GM23248 (cell line): ENCODE data around the gene RNU2-63P. TPM values are rescaled to one million over a fixed set of nuclear protein-coding genes. Genes with fewer than 3 reads are reported as not detected.

Experiments used
- polyA plus RNA-seq: library from polyadenylated mRNA; unstranded; fragments of >200 nt; fragmentation: Nextera tagmentation; extraction: Ambion mirVana; gene quantifications from 2 replicates; pipeline ENCODE4 v1.2.1, GENCODE V29; 2016
- small RNA-seq: library from RNA; depleted of rRNA; stranded (forward); fragments of <200 nt; gene quantifications from one replicate; pipeline ENCODE3, GENCODE V24; 2014; ENCODE audit warnings: low read depth, low replicate concordance
- total RNA-seq: library from RNA; depleted of rRNA; stranded (reverse); fragments of >200 nt; shearing (Covaris generic); gene quantifications from 2 replicates; pipeline ENCODE4 v1.2.3, GENCODE V29; 2014; rRNA removed

The RNU2-63P gene
- total and polyA plus RNA-seq, 2 experiments from 2014 or later: not detected

Small RNA genes lying within 50 kb of the gene (small RNA-seq; reads per million reads assigned to genes)
- gene RNU2-63P: 1.2 reads per million, percentile 49 among the genes with 10 or more reads in this experiment

Other genes with a start within 250 kb of the RNU2-63P start
- gene RGPD2, start 190.8 kb downstream of the RNU2-63P start, total RNA-seq: 1.9 and 3.0 TPM in 2 replicates
- 0.44 and 2.1 TPM in 2 replicates for gene RGPD2, start 190.8 kb downstream of the RNU2-63P start, polyA plus RNA-seq
- gene KRCC1, start 39.2 kb upstream of the RNU2-63P start, total RNA-seq: 38.7 and 41.3 TPM in 2 replicates
- gene KRCC1, start 39.2 kb upstream of the RNU2-63P start, polyA plus RNA-seq: 33.1 and 35.4 TPM in 2 replicates
- gene SMYD1, start 51.3 kb upstream of the RNU2-63P start, total RNA-seq: not detected in 2 replicates
- 0.09 TPM in 1 of 2 replicates, not detected in the other for gene SMYD1, start 51.3 kb upstream of the RNU2-63P start, polyA plus RNA-seq
- gene FABP1, start 111.5 kb upstream of the RNU2-63P start, total RNA-seq: not detected in 2 replicates
- gene FABP1, start 111.5 kb upstream of the RNU2-63P start, polyA plus RNA-seq: not detected in 2 replicates
- gene THNSL2, start 153.8 kb upstream of the RNU2-63P start, total RNA-seq: 12.0 and 22.2 TPM in 2 replicates
- 25.3 and 26.3 TPM in 2 replicates for gene THNSL2, start 153.8 kb upstream of the RNU2-63P start, polyA plus RNA-seq